G401.6 (cell line): ENCODE measurements around the gene KPNA3.

Experiments used
- FAIRE-seq: peaks from 2 replicates; lab custom pipeline; 2012; peaks lifted over from hg19 to GRCh38; lab: Jason Lieb, UNC

Gene KPNA3

DNA sequence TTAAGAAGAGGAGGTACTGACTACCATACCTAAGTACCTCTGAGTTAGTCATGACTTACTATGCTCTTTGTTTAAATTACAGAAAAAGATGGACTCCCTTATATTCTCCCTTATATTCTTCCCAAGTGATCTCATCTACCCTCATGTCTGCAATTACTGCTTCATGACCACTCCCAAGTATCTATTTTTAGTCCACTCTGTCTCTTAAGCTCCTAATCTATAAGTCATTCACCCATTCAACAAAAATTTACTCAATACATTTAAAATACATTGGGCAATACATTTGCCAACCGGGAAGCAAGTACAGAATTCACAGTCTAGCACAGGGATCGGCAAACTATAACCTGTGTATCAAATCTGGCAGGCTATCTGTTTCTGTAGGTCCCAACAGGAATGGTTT, 42.6 kb downstream of the KPNA3 start:
- FAIRE-seq, result no peak

GRCh38 chr13:49746111-49746510, 46.4 kb downstream of the KPNA3 start:
- FAIRE-seq, result no peak

- no peak for FAIRE-seq
These were observed 51.6 kb downstream of the KPNA3 start for GRCh38 chr13:49740870-49741269.

DNA sequence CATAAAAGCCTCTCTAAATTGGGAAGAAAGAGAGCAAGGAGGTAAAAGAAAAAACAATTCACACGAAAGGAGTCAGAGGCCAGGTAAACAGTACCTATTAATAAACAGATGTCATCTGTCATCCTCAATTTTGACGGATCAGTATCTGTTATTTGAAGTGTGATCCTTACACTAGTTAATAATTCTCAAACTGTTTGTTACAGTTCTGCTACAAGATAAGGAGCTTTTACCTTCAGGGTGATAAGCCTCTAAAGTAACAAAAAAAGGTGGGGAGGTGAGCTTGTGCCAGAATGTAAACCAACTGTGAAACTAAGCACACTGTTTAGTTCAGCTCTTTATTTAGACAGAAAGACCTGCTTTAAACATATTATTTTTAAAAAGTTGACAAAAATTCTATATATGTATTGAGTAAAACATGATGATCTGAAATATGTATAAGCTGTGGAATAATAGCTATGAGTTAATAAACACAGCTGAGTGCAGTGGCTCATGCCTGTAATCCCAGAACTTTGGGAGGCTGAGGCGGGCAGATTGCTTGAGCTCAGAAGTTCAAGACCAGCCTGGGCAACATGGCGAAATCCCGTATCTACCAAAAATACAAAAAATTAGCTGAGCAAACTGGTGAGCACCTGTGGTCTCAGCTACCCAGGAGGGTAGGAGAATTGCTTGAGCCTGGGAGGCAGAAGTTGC, 52.8 kb downstream of the KPNA3 start:
- no peak for FAIRE-seq

GRCh38 chr13:49733181-49733951, 59.1 kb downstream of the KPNA3 start:
- FAIRE-seq, result no peak

DNA sequence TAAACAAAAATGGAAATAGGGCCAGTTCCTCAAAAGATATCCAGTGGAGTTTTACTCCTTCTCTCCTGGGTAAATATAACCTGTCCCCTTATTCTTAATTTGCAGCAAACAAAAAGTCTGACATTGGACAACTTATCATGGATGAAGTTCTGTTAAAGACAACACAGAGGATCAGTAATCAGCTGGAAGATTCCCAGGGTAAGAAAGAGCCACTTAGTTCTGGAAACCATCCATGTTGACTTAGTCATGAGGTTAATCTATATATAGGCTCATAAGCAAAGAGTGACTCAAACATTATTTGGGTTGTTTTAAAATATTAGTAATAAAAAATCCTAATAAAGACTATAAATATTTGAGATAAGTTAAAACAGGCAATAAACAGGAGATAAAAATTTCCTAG, 60.7 kb downstream of the KPNA3 start:
- no peak for FAIRE-seq

DNA sequence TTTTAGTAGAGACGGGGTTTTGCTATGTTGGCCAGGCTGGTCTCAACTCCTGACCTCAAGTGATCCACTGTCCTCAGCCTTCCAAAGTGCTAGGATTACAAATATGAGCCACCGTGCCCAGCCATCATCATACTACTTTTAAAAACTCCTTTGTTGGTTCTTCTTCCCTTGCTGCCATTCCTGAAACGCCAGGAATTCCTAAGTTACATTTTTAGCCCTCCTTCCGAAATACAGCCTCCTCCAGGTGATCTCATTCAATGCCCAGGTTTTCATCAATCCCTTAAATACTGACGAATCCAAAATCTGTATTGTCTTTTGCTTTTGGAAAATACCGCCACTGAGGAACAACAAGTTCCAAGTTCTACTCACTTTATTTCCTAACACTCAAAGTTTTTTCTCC, 75.9 kb downstream of the KPNA3 start:
- FAIRE-seq, result no peak

- FAIRE-seq, result peak; percentile 88
These were observed 77.7 kb downstream of the KPNA3 start for GRCh38 chr13:49714757-49715156.

DNA sequence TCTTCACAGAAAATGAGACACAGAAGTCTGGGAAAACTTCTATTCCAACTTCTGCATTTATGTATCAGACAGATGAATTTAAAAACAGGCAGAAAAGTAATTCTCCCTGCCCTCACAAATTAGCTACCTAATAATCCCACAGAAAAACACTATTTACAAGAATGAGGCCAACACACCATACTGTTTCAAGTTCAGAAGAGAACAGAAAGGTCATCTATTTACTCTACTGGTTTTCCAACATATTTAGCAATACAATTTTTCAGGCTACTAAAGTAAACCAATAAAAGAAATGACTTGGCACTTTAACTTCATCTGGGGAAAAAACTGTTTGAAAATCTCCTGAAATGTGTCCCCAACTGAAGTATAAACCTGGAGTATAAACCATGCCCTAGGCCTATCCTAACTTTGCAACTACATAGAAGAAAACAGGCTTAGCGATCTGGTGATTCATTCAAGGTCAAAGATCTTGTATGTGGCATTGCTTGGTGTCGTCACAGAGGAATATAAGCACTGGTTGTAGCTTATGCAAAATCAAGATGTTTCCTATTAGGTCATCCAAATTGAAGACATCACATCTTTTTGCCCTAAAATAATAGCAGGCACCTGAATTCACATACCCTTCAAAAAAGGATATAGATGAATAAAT, 81.1 kb downstream of the KPNA3 start:
- FAIRE-seq, result no peak

DNA sequence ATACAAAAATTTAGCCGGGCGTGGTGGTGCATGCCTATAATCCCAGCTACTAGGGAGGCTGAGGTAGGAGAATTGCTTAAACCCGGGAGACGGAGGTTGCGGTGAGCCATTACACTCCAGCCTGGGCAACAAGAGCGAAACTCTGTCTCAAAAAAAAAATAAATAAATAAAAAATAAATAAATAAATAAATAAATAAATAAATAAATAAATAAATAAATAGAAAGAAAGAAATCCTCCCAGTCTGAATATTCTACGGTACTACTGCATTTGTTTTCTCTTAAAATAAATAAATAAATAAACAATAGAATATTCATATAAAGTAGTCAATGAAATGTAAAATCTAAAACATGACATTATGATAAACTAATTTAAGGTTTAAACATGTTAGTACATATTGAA, 88.2 kb downstream of the KPNA3 start:
- FAIRE-seq, result peak; percentile 96

DNA sequence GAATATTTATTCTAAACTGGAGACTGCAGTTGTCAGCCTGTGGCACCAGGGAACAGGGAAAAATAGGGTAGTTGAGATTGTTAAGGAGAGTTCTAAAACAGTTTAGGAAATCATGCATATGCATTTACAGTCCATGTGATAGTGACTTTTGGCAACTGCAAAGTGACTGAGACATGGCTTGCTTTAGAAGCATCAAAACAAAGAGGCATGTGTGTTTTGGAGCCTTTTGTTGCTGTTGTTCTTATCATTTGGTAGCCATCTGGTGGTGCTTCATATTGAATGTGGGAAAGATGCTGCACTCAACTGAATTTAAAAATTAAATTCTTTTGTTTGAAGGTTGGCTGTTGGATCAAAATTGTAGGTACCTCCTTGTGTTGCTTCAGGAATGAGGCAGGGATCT, 91.0 kb downstream of the KPNA3 start:
- no peak for FAIRE-seq

DNA sequence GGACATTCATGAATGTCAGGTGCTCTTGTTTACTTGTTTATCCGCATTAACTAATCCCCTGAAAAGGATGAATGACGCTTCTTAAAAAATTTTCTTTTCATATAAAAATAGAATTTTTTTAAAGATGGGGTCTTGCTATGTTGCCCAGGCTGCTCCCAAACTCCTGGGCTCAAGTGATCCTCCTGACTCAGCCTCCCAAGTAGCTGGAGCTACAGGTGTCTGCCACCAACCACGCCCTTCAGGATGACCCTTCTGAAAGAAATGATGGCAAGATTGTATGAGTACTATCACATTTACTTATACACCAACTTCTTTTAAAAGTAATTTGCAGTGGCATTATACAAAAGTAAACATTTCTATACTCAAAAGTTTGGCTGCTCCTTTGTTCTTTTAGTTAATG, 95.0 kb downstream of the KPNA3 start:
- no peak for FAIRE-seq

GRCh38 chr13:49694446-49694845, 98.0 kb downstream of the KPNA3 start:
- FAIRE-seq, result no peak

DNA sequence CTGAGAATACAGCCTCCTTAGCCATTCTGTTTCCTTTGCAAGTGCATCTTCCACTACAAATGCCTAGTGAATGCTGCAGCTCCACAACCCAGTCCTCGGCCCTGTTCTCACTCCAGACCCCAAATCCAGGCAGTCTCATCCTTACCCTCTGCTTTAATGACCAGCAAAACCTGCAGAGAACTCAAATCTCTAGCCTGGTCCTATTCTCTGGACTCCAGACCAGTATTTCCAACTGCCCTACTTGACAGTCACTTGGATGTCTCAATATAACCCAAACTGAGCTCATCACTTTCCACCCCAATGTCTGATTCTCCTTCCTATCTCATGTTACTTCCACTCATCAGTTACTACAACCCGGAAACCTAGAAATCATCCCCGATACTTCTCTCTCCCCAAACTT, 98.6 kb downstream of the KPNA3 start:
- FAIRE-seq, result no peak

DNA sequence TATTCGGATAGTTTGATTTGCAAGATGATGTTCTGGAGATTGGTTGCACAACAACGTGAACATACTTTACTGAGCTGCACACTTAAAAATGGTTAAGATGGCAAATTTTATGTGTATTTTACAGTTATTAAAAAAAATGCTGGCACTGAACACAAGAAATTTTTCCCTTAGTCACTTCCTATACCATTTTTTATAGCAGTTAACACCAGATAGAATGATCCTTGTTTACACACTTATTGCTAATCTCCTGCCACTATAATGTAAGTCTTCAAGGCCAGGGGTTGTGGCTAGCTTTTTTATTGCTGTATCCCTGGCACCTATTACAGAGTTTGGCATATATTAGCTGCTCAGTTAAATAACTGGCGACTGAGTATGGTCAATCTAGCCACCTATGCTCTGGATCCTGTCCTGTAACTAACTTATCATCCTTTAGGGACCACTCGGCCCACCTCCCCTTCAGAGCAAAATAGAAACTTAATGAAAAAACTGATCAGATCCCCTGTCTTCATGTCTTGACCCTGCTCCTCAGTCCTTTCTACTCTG, 99.2 kb downstream of the KPNA3 start:
- FAIRE-seq, result no peak

DNA sequence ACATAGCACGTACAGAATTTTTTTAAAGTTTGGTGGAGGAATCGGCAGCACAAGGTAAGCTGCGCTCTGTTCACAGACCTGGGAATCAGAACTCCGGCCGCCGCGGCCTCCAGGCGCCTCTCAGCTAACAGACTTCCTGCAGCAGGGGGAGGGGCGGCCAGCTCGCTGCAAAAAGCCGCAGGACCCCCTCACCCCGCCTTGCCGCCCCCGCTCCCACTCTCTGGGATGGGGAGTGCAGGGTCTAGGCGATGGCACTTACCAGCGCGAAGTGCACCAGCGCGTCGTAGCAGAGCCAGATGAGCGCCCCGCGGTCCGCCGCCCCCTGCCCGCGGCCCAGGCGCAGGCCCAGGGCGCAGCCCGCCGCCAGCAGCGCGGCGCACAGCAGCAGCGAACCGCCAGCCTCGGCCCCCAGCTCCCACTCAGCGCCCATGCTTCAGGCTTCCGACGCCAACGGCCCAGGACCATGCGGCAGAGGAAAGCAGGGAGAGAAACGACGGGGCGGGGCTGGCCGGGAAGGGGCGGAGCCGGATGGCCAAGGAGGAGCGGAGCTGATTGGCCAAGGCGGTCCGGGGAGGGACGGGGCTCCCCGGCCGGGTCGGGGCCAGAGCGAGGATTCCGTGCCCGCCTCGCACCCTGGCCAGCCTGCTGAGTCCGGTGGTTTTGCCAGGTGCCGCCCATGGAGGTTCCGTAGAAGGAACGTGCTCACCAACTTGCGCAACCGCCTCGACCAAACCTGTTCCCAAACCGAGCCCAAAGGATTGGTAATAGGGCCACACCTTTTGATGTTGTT, 101.3 kb downstream of the KPNA3 start, which contains the start of gene EBPL:
EBPL (minus strand) TSS at position 492 of the 790 bp plus-strand sequence; CDS start at position 430, 62 bp downstream.
- peak; percentile 92 for FAIRE-seq

DNA sequence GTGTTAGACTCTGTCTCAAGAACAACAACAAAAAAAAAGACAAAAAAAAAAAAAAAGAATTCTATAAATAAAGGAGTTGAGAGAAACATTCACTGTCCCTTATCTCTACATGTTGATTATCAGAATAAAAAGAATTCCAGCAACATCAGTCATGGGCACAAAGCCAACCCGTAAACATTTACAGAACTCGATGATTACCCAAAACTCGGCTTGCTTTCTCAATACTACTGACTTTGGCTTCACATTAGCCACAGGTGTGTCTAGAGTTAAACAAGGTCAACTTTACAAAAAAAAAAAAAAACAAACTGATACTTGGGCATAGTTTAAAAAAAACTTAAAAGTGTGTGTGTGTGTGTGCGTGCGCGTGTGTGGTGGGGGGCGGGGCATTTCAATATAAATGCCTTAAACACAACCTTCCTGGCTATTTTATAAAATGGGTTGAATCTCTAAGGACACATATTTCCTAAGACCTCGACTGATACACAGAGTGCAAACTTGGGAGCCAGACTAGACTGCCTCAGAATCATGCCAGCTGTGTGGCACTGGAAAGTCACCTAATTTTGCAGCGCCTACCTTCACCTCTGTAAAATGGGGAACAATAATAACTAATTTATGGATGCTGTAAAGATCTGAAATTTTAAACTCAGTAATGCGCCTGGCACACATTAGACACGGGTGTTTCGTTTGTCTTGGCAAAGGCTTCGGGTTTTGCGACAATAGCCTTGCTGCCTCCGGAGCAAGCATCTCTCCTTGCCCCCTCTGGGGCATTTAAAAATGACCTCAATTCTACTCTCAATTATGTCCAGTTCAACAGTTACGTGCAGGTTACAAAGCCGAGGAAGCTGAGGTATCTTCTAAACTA, 102.1 kb downstream of the KPNA3 start:
- FAIRE-seq, result no peak

GRCh38 chr13:49683489-49683888, 109.0 kb downstream of the KPNA3 start:
- no peak for FAIRE-seq

DNA sequence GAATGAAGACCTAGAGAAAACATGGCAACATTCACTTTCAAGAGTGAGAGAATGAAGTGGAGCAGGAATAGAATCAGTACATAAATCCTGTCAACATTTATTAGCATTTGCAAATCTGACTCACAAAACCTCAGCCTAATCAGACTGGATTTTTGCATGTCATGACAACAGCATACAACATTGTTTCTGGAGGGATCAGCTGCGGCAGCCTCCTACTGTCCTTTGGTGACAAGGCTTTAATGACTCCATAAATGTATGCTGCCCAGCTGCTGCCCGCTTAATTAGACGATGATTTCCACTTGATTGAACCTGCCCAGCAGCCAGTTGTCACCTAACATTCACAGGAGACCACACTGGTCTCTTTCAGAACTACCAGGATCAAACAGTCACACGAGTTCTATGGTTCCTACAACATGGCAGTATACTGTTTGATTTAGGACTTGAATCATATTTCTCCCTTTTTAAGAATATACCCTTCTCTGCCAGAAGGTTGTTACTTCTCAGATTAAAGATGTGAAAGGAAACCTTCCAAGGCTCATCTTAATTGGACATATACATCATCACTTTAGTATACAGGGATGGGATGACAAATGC, 110.5 kb downstream of the KPNA3 start:
- no peak for FAIRE-seq

GRCh38 chr13:49679246-49679645, 113.2 kb downstream of the KPNA3 start:
- FAIRE-seq, result peak; percentile 6
